Adrenal gland (tissue), 12 donors: ENCODE measurements around the gene GASK1A. TPM values are rescaled to one million over a fixed set of nuclear protein-coding genes. Genes with fewer than 3 reads are reported as not detected.

Experiments
- DNase-seq, 7 donors: peaks; one replicate each; pipeline ENCODE4 v3.0.0-alpha.2; 2019 to 2020
- H3K27ac ChIP-seq, 5 donors: fragments of 200-600 bp; sonication (generic) in 4 of 5; 1 replicate in 3 of 5; 2 replicates in 2 of 5; pipeline versions ENCODE4 v1.5.1 to v1.8.0; 2016 to 2020; ENCODE audit warnings: mild to moderate bottlenecking in 1 of 5
- H3K27me3 ChIP-seq: fragments of 200-600 bp; 2 replicates; pipeline ENCODE4 v1.8.0; 2021
- H3K36me3 ChIP-seq, 2 donors: fragments of 200-600 bp; replicated peaks in 1 of 2; 1 replicate in 1 of 2; 2 replicates in 1 of 2; pipeline versions ENCODE4 v1.5.1 to v1.8.0; 2018 to 2022
- H3K4me1 ChIP-seq, 2 donors: fragments of 200-600 bp; replicated peaks in 1 of 2; 1 replicate in 1 of 2; 2 replicates in 1 of 2; pipeline versions ENCODE4 v1.5.1 to v1.8.0; 2018 to 2021
- H3K4me3 ChIP-seq, 4 donors: fragments of 200-600 bp; sonication (generic) in 3 of 4; one replicate each; pipeline ENCODE4 v1.5.1; 2016 to 2018
- H3K9me3 ChIP-seq, 3 donors: fragments of 200-600 bp; sonication (generic) in 1 of 3; replicated peaks in 1 of 3; 1 replicate in 2 of 3; 2 replicates in 1 of 3; pipeline versions ENCODE4 v1.5.1 to v1.8.0; 2016 to 2021
- CTCF ChIP-seq, 6 experiments: fragments of 450-650 bp in 4 of 6; fragments of 200-600 bp in 2 of 6; sonication (generic) in 1 of 6; IDR thresholded peaks; 1 replicate in 5 of 6; 2 replicates in 1 of 6; pipeline versions ENCODE4 v1.5.1 to v1.8.0; 2016 to 2021; ENCODE audit warnings: antibody characterized with exemption in 6 of 6, mild to moderate bottlenecking in 2 of 6, moderate library complexity in 1 of 6
- POLR2A ChIP-seq, 2 donors: fragments of 450-650 bp; IDR thresholded peaks; one replicate each; pipeline ENCODE4 v1.6.1; 2017; ENCODE audit warnings: antibody characterized with exemption in 2 of 2, mild to moderate bottlenecking in 2 of 2, moderate library complexity in 1 of 2
- WGBS, 4 donors: extraction: QIAGEN DNeasy Blood & Tissue Kit in 2 of 4; methylation state at CpG; one replicate each; pipeline versions ENCODE4 v1.1.5 to v1.1.7; 2013 to 2017; 5-methylcytosine and 5-hydroxymethylcytosine counted together
- intact Hi-C, 2 donors: fragments of 100-400 bp; cut with DNase I; formaldehyde crosslinking; loops; one replicate each; pipeline versions ENCODE4 v1.14.1 to v1.15.0; 2022 to 2023
- polyA plus RNA-seq, 3 donors: library from polyadenylated mRNA; stranded (reverse); fragments of 200-250 nt in 2 of 3; fragments of 350-450 nt in 1 of 3; fragmentation: Illumina TruSeq in 1 of 3; extraction: RNeasy Lipid Tissue Mini Kit (QIAGEN cat#74804) in 1 of 3; gene quantifications; one replicate each; pipeline ENCODE4 v1.2.3, GENCODE V29; 2013 to 2014
- total RNA-seq, 9 donors: library from RNA; depleted of rRNA in 4 of 9; stranded (reverse); fragments of >200 nt in 4 of 9; fragments of 120-200 nt in 1 of 9; fragmentation: NEBNext Ultra II Directional in 1 of 9; extraction: Animal tissue kit (Norgen Biotek cat#: 25700) in 1 of 9; gene quantifications; one replicate each; pipeline versions ENCODE4 v1.1.0 to v1.2.4, GENCODE V29; 2013 to 2023
- donor health status: healthy with polysubstance abuse.
- donor health status: Bipolar disorder and iron deficiency.
- donor health status: DM: yes; HTN: yes; CAD: no.
- donor health status: DM: no; HTN: no; CAD: no.
- donor health status: DM: no; HTN: no; CAD: no.
- donor health status: DM: yes; HTN: yes; CAD: no.

Gene GASK1A
- total and polyA plus RNA-seq, 12 donors = 1.5 to 15.5 (median 4.5) TPM

DNA sequence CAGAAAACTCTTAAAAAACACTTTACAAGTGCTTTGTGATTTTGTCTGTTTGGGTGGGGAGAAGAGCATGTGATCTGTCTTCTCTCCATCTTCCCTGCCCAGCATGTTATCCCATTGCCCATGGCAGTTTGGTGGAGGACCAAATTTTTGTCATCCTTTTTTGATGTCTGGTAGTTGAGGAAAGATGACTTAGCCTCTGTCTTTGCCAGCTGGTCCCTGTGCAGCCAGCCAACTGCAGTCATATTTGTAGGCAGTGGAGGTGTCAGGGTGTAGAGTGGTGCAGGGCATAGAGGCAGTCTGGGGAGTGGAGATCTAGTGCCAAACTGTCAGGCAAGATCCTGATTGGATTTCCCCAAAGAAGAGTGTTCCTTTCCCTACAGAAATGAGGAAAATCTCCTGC is 40.7 kb downstream of the GASK1A start:
- H3K9me3 ChIP-seq = no peaks in the 10 kb centered on the region
- intact Hi-C loops = no loop called here
- no peaks in the 10 kb centered on the region for H3K4me1 ChIP-seq
- no peak overlapping the region for H3K27ac ChIP-seq
- H3K4me3 ChIP-seq = no peak overlapping the region
- DNase-seq = peak in 1 of 7 donors; percentile 3
- H3K36me3 ChIP-seq = no peaks in the 10 kb centered on the region
- no peak for TF ChIP-seq CTCF (IDR thresholded peaks at IDR 0.05)
- no peak for TF ChIP-seq POLR2A (IDR thresholded peaks at IDR 0.05)
- no peaks in the 10 kb centered on the region for H3K27me3 ChIP-seq

DNA sequence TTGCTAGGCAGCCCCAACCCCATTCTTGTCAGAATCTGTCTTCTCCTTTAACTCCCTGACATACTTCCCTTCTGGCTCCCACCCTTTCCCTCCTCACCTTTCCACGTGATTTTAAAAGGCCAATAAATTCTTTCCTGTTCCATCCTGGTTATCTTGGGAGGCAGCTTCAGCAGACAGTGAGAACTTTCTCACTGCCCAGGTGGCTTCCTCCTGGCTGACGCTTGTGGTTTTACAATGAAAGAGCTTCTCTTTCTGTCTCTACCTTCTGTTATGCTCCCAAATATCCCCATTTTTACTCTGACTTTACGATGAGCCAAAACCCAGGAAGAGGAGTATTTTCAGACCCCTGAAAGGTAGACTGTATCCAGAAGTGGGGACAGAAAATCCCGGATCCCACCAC is 42.1 kb downstream of the GASK1A start:
- H3K27me3 ChIP-seq = no peaks in the 10 kb centered on the region
- whole genome bisulfite sequencing, 4 donors = 70 to 84% (median 79%) methylated on average over 4 of the region's 4 CpGs
- TF ChIP-seq POLR2A (IDR thresholded peaks at IDR 0.05) = no peak
- TF ChIP-seq CTCF (IDR thresholded peaks at IDR 0.05) = no peak
- no peaks in the 10 kb centered on the region for H3K4me1 ChIP-seq
- DNase-seq = peak in 1 of 7 donors; percentile 9
- H3K9me3 ChIP-seq = no peaks in the 10 kb centered on the region
- no peaks in the 10 kb centered on the region for H3K36me3 ChIP-seq
- intact Hi-C loops = no loop called here
- no peak overlapping the region for H3K27ac ChIP-seq
- no peak overlapping the region for H3K4me3 ChIP-seq

DNA sequence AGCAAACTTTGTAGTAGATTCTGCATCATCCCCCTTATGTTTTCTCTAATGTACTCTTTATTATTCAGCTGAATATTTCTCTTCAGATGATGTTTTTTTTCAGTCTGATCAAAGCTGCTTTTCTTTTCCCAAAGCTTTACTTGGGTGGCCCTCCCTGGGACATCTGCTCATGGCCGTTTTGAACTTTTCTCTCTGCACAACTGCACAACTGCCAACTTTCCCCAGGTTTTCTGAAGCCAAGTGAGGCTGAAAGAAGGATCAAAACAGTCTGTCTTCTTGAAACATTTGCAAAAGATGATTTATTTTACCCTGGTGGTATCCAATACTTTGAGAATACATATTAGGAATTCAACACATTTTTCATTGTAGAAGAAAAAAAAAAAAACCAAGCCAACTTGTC is 43.0 kb downstream of the GASK1A start:
- no peaks in the 10 kb centered on the region for H3K9me3 ChIP-seq
- peak in 1 of 7 donors; percentile 23 for DNase-seq
- no peaks in the 10 kb centered on the region for H3K4me1 ChIP-seq
- H3K27ac ChIP-seq = peak overlapping the region in 1 of 5 donors; percentile 24
- WGBS, 4 donors = 22 to 59% (median 45%) methylated on average over 1 of the region's 1 CpG
- no peak overlapping the region for H3K4me3 ChIP-seq
- intact Hi-C loops = no loop called here
- no peaks in the 10 kb centered on the region for H3K36me3 ChIP-seq
- H3K27me3 ChIP-seq = no peaks in the 10 kb centered on the region
- TF ChIP-seq POLR2A (IDR thresholded peaks at IDR 0.05) (no peak), CTCF (IDR thresholded peaks at IDR 0.05) (no peak)

DNA sequence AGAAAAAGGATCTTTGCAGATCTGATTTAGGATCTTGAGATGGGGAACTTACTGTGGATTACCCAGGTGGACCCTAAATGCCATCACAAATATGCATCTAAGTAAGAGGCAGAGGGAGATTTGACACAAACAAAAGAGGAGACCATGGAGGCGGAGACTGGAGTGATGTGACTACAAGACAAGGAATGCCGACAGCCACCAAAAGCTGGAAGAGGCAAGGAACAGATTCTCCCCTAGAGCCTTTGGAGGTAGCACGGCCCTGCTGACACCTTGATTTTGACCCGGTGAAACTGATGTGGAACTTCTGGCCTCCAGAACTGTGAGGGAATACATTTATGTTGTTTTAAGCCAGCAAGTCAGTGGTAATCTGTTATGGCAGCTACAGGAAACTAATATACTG is 44.0 kb downstream of the GASK1A start:
- no peak overlapping the region for H3K27ac ChIP-seq
- DNase-seq = peak in 1 of 7 donors; percentile 14
- H3K27me3 ChIP-seq = no peaks in the 10 kb centered on the region
- intact Hi-C loops = no loop called here
- TF ChIP-seq CTCF (IDR thresholded peaks at IDR 0.05) = no peak
- no peak for TF ChIP-seq POLR2A (IDR thresholded peaks at IDR 0.05)
- no peaks in the 10 kb centered on the region for H3K4me1 ChIP-seq
- WGBS, 4 donors = 89 to 97% (median 92%) methylated on average over 4 of the region's 4 CpGs
- no peaks in the 10 kb centered on the region for H3K9me3 ChIP-seq
- H3K36me3 ChIP-seq = no peaks in the 10 kb centered on the region
- no peak overlapping the region for H3K4me3 ChIP-seq
